Activated CD4-positive, CD25-positive, alpha-beta regulatory T cell treated with anti-CD3 and anti-CD28 coated beads, Interleukin-2, amount 50 U/mL, for 72 hours (primary cell): ENCODE results near the gene TBCA.
"Not testable (repeated sequence)": the region's sequence is repeated elsewhere in the genome, so short reads cannot be mapped to it uniquely, and the experiment has no call there.

Experiments used
- DNase-seq: peaks from one replicate; pipeline ENCODE4 v3.0.0; 2021

TBCA gene

DNA sequence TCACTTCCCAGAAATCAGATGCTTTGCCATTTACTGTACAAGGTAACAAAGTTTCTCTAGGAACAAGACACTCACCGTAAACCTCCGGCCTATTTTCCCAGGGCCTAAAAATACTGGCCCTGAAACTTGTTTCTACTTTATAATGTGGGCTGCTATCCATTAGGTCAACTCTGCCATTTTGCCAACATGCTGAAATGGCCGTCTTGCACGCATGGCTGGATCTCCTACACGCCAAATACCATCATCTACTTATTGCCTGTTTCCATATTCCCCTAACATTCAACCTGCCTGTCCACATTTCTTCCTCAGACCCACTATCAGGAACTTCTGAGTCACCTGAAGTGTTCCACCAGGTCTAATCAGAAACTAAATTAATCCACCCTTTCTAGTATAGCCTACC, 4.7 kb downstream of the TBCA start:
- no peak for DNase-seq

DNA sequence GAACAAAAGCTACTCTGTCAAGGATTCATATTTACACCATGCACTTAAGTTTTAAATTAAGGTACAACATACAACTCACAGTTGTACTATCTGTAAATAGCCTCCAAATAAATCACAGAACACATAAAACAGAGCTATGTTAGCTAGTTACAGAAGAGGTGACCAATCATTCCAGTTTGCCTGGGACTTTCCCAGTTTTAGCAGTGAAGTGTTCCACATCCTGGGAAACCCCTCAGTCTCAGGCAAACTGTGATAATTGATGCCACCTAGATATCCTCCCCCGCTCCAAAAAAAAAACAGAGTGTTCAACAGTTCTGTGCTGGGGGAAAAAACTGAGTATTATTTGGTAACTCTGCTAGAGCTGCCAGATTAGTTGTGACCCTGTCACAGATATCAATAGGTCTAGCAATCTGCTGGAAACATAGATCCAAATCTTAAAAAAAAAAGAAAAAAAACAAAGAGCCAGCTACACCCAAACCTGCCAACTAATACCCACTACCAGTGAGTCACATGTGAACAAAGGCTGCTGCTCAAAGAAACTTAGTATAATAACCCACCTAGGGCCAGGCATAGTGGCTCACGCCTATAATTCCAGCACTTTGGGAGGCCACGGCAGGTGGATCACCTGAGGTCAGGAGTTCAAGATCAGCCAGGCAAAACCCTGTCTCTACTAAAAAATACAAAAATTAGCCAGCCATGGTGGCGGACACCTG, 5.7 kb downstream of the TBCA start:
- DNase-seq = no peak

DNA sequence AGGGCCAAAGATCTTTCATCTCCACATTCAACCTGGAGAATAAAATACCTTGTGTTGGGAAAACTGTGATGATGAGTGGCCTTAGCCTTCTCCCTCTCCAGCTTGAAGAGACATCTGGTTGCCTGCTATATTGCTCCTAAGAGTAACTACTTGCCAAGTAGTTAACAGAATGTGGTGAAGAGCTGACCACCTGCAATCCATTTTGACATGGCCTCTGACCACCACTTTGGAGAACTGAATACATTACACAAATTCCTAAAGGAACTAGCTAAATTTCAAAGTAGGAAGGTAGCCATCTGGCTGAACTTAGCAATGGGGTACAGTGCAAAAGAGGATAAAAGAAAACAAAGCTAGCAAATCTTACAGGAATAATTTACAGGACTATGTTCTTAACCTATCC, 7.2 kb downstream of the TBCA start:
- no peak for DNase-seq

DNA sequence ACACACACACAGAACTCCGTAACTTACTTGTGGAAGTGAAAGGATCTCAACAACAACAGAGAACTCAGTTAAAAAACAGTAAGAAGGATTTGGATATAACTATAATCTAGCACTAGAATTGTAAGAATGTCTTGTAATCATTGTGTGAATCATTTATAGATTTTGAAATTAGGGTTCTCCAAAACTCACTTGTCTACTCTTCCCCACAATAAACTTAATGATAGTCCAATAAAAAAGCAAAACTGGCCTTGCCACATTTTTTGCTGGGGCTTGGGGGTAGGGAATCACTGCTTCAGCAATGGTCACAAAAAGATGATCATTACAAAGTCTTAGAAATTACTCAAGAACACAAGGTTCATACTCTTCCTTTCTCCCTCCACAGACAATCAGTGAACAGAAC, 8.8 kb downstream of the TBCA start:
- no peak for DNase-seq

DNA sequence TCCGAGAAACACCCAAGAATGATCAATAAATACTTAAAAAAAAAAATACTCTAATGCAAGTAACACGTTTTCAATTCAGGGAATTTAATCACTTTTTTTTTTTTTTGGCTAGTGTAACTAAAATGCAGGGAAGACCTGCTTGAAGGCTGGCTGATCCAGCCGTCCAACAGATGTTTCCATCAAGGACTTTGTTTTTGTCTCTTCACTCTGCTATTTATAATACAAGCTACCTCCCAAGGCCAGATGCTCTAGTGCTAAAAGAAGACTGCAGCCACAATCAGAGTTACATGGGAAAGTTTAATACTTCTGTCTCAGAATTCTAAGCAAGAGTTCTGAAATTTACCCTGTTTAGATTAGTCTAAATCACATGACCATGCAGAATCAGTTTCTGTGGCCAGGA, 14.5 kb downstream of the TBCA start:
- no peak for DNase-seq

DNA sequence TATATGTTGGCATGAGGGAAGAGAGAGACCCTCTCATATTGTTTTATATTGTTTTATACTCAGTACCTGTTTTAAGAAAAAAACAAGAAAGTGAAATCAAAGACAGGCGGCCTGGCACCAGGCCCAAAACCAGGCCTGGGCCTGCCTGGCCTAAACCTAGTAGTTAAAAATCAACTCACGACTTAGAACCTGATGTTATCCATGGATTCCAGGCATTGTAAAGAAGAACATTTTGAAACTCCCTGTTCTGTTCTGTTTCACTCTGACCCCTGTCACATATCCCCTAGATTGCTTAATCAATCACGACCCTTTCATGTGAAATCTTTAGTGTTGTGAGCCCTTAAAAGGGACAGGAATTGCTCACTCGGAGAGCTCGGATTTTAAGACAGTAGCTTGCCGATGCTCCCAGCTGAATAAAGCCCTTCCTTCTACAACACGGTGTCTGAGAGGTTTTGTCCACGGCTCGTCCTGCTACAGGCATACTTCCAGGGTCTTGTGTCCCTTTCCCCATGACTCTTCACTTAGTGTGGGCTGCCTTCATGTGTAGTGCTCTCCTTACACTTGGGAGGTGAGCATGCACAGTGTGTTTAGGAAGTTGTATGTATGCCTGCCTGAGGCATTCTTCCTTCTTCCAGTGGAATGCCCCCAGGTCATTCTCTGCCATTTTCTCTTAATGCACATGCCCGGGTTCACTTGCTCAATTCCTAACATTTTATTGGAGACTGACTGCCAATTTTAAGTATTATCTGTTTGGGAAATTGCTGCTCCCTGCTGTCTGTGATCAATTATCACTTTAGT, 17.8 kb downstream of the TBCA start:
- no peak for DNase-seq

DNA sequence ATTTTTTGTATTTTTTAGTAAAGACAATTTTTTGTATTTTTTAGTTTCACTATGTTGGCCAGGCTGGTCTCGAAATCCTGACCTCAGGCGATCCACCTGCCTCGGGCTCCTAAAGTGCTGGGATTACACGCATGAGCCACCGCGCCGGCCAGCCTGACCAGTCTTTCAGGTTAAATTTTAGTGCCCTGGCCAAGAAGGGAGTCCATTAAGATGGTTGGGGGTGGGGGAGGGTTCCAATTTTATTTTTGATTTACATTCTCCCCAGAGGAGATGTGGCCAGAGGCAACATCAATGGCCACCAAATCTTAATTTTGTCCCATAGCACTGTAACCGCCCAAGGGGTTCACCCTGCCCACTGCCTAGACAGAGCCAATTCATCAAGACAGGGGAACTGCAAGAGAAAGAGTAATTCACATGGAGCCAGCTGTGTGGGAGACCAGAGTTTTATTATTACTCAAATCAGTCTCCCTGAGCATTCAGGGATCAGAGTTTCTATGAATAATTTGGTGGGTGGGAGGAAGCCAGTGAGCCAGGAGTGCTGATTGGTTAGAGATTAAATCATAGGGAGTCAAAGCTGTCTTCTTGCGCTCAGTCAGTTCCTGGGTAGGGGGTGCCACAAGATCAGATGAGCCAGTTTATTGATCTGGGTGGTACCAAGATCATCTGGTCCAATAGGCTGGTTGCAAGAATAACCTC, 24.7 kb downstream of the TBCA start:
- DNase-seq = no peak

DNA sequence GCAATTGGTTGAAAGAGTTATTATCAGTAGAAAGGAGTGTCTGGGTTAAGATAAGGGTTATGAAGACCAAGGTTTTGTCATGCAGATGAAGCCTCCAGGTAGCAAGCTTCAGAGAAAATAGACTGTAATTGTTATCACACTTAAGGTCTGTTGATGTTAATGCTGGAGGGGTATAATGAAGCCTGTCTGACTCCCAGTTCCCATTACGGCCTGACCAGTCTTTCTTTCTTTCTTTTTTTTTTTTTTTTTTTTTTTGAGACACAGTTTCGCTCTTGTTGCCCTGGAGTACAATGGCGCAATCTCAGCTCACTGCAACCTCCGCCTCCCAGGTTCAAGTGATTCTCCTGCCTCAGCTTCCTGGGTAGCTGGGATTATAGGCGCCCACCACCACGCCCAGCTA, 25.2 kb downstream of the TBCA start:
- not testable (repeated sequence) for DNase-seq

DNA sequence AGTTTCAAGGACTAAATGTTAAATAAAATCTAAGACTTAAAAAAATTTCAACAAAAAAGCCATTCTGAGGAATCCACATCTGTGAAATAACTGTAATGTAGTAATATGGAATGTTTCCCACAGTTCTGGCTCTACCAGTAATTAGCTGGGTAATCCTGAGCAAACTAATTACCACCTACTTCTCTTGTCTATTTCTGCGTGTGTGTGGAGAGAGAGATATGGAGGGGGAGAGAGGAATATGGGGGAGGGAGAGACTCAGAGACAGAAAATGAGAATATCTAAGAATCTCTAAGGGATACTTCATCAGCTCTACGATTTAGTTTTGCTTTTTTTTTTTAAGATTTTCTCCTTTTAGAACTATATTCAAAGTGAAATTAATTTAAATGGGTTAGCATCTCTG, 28.0 kb downstream of the TBCA start:
- no peak for DNase-seq

DNA sequence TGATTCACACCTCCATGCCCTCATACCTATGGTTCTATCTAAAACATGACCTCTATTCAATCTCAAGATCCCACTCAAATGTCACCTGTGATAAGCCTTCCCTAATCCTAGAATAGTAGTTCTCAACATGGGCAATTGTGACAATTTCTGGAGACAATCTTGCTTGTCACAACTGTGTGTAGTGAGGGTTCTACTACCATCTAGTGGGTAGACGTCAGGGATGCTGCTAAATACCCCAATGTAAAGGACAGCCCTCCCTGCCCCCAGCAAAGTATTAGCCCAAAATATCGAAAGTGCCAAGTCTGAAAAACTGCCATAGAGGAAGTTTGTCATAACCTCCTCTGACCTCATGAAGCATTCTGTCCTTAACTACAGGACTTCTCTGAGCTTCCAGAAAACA, 32.0 kb downstream of the TBCA start:
- DNase-seq = no peak

DNA sequence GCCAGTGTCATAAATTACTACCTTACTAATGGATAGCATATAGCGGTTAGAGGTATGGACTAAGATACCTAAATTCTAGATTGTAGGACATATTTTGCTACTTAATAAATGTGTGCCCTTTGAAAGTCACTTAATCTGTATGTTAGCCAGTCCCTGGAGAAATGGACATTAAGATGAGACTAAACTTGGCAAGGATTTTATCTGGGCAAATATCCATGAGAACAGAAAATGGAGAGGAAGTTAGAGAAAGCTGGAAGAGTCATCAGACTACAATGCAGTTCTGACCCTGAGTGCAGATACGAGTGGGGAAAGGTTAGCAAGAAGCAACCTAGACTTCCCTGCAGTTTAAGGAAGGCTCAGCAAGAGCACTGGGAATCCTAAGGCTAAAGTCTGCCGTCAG, 33.0 kb downstream of the TBCA start:
- no peak for DNase-seq

DNA sequence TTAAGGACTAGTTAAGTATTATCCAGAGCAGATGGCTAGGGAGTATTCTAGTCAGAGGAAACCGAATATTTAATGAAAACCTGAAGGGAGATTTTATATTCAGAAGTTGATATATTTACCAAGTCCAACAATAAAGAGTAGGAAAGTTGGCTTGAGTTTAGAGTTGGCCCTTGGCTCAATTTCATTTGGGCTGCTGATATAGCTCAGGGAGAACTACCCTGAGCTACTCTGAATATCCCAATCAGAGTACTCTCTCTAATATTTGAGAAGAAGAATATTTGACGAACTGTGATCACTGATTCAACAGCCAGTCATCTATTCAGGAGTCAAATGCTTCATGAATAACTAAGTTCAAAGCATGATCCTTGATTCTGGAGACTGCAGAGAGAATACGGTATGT, 34.5 kb downstream of the TBCA start:
- DNase-seq = no peak

DNA sequence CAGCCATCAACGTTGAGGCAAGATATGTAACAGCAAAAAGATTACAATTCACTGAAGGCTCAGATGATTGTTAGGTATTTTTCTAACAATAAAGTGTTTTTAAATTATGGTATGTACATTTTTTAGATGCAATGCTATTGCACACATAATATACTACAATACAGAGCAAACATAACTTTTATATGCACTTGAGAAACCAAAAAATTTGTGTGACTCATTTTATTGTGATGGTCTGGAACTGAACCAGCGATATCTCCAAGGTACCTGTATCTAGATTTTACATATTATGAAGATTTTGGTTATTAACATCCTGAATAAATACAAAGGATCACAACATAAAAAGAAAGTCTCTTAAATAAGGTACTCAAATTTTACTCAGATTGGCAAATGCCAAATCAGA, 41.3 kb downstream of the TBCA start:
- DNase-seq = no peak

DNA sequence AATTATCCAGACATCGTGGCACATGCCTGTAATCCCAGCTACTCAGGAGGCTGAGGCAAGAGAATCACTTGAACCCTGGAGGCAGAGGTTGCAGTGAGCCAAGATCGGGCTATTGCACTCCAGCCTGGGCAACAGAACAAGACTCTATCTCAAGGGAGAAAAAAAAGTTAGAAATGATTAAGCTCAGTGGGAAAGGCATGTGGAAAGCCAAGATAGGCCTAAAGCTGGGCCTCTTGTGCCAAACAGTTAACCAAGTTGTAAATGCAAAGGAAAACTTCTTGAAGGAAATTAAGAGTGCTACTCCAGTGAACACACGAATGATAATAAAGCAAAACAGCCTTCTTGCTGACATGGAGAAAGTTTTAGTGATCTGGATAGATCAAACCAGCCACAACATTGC, 43.0 kb downstream of the TBCA start:
- no peak for DNase-seq

DNA sequence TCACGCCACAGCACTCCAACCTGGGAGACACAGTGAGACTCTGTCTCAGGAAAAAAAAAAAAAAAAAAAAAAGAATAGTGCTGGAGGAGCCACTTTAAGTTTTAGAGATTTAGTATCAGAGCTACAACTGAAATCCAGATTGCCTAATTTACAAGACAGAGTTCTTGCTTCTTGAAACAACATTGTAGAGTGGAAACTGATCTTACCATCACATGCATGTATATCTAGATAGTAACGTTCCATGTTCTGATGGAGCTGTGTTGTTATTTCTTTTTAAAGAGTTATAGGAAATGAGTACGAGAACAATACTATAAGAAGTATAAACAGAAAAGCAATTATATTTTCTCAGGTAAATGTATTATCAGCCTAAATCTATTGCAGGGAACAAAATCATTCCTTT, 48.9 kb downstream of the TBCA start:
- DNase-seq = no peak

DNA sequence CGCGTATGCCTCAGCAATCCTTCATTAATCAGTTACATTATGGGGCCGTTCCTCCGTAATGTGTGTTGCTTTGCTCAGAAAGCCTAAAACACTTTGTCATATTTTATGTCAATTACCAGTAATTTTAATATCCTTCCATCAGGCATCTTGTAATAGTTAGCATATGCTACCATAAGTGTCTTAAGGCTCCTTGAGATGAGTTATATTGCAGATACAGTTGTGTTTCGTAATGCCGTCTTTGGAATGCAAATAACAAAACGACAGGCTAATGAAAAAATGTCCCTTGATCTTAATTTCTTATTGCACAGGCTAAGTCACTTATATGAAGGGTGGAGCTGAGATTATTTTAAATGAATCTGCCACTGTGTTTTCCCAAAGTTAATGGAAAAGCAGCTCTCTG, 50.5 kb downstream of the TBCA start:
- no peak for DNase-seq

DNA sequence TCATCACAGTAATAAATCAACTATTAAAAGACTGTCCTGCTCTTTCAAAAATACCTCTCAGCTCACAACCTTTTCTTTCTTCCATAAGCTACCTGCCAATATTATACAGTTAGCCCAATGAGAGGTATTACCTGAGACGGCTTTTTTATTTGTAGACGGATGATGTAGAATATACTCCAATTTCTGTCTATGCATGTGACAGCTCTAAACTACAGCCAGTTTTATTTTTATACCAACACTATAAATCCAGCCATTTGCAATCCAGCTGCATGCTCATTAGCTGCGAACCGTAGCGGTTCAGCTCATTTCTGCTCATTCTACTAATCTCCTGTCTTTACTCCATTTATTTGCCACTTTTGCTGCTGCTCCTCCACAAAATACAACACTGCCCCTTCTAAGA, 51.2 kb downstream of the TBCA start:
- no peak for DNase-seq

DNA sequence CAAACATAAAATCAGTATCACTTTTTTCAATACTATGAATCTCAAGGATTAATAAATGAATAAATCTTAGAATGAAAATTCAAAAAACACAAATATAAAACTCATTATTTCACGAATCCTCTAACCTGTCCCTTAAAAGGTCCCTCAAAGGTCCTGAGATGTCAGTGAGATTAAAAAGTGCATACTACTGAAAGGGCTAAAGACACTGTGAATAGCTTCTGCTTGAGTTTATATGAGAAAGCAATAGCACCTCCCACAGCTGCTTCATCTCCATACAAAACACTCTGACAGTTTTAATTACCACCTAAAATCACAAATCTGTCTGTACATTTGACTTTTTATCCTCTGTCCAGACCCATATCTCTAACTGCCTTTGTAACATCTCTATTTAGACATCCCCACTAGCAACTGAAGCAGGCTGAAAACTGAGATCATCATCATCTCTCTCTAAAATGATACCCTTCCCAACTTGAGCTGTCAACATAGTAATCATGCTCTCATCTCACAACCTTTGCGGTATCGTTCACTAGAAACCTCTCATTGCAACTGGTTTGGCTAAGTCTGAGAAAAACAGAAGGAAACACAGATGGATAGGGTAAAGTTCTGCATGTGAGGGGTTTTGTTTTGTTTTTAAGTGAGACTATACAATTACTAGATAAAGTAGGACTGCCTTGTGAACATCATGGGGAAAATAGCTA, 56.3 kb downstream of the TBCA start:
- no peak for DNase-seq

DNA sequence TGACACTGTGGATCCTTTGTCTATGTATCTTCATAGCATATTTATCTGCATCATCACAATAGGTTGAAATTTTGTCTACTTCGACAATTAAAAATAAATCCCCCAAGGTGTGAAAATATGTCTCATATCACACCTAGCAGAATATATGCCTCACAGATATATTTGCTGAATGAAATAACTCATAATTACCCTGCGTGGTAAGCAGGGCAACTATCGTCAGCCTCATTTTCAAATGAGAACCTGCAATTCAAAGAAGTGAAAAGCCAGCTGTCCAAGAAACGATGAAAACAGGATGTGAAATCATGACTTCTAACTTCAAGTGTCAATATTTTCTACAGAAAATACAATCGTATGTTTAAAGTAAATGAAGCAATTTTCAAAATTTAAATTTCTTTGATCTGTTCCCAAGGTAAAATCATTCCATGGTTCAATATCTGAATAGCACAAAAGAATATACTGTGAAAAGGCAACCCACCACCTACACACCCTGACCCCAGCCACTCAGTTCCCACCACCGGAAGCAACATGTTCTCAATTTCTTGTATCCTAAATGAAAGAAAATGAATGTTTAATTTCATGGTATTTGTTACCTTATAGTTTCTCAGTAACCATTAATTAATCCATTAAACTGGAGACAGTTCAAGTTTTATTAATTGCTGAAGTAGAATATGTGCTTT, 57.1 kb downstream of the TBCA start:
- DNase-seq = no peak

DNA sequence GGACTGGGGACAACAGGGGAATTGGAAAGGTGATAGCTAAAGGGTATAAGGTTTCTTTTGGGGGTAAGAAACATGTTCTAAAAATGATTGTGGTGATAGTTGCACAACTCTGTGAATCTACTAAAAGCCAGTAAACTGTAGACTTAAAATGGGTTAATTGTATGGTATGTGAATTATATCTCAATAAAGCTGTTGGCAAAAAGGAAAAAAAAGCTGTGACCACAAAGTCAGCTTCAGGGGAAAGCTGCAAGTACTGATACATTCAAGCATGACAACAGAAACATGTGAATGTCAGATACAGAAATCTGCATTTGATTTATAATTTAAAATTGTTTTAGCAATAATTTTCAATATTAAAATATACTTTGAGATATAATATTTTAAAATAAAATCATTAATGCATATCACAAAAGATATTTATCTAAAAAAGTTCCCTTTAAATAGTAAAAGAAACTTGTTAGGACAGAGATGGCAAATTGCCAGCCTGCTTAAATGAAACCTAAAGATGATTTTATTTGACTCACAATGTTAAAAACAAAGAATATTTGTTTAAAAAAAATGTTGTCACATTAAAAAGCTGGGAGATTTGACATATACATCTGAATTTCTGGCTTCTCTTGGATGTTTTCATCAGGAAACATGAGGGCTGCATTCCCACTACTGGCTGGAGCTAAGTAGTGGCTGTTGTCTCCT, 66.0 kb downstream of the TBCA start:
- DNase-seq = no peak

DNA sequence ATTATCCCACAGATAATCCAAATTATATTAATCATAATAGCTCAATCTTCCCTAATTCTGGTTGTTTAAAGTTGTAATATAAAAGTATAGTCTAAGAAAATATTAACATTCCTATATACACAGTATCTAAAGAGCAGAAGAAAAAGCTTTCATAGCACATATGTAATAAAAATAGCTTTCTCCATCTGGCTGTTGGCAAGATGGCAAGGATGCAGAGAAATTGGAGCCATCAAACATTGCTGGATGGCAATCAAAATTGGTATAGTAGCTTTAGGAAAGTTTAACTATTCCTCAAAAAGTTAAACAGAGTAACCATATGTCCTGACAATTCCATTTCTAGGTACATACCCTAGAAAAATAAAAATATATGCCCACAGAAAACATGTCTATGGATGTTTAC, 66.8 kb downstream of the TBCA start:
- DNase-seq = no peak

DNA sequence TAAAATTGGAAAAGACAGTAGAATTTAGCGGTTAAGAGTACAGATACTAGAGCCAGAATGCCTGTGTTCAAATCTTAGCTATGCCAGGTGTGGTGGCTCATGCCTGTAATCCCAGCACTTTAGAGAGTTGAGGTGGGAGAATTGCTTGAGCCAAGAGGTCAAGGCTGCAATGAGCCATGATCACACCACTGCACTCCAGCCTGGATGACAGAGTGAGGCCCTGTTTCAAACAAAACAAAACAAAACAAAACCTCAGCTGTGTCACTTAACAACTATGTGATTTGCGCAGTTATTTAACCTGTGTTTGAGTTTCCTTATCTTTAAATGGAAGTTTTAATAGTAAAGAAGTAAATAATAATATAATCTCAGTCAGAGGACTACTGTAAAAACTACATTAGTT, 68.3 kb downstream of the TBCA start:
- no peak for DNase-seq
